Fibroblast of lung (primary cell): ENCODE data around the gene PPP4R1.

Source experiments
- EZH2 ChIP-seq: IDR thresholded peaks from 2 replicates; pipeline ENCODE4 v1.5.1; 2012; ENCODE audit warnings: low read length, control low read depth, mild to moderate bottlenecking; ENCODE audit errors: missing control alignments
- TF ChIP-seq, protein P1 (sequence below), 2 donors: IDR thresholded peaks in 1 of 2; conservative IDR thresholded peaks in 1 of 2; 1 replicate in 1 of 2; 2 replicates in 1 of 2; pipeline ENCODE4 v1.5.1; 2011 to 2012; ENCODE audit warnings: low read length in 2 of 2, control low read depth in 1 of 2, inconsistent platforms in 1 of 2, low read depth in 1 of 2, mild to moderate bottlenecking in 1 of 2

DNA sequence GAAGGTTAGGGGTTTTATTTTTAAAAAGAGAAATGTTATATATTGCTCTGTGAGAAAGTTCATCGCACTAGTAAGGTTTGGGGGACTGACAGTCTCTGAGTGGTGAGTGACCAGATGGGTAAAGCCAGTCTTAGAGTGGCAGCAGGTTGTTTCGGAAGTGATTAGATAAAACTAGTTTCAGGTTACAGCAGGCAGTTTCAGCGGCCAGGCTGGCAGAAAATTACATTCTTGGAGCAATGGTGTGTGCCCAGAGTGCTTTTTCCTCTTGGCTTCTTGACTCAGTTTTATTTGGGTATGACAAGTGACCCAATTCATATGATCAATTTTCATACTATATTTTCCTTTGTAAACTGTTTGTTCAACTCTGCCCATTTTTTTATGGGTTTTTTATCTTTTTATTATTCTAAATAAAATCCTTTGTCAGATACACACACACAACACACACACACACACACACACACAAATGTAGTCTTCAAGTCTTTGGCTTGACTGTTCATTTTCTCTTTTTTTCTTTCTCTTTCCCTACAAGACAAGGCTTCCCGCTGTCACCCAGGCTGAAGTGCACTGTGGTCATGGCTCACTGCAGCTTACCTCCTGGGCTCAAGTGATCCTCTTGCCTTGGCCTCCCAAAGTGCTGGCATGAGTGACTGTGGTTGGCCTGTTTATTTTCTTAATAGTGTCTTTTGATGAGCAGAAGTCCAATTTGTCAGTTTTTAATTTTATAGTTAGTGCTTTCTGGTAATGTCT, 108.1 kb downstream of the PPP4R1 start:
- TF ChIP-seq, protein P1, sequence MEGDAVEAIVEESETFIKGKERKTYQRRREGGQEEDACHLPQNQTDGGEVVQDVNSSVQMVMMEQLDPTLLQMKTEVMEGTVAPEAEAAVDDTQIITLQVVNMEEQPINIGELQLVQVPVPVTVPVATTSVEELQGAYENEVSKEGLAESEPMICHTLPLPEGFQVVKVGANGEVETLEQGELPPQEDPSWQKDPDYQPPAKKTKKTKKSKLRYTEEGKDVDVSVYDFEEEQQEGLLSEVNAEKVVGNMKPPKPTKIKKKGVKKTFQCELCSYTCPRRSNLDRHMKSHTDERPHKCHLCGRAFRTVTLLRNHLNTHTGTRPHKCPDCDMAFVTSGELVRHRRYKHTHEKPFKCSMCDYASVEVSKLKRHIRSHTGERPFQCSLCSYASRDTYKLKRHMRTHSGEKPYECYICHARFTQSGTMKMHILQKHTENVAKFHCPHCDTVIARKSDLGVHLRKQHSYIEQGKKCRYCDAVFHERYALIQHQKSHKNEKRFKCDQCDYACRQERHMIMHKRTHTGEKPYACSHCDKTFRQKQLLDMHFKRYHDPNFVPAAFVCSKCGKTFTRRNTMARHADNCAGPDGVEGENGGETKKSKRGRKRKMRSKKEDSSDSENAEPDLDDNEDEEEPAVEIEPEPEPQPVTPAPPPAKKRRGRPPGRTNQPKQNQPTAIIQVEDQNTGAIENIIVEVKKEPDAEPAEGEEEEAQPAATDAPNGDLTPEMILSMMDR (conservative IDR thresholded peaks at IDR 0.05 in 1 of 2, IDR thresholded peaks at IDR 0.05 in 1 of 2; ENCODE audit: low read depth in 1 of 2, low read length in 2 of 2): no peak
- TF ChIP-seq EZH2: no peak
